GM18499 (cell line): ENCODE results near the gene GALNTL6.
"Not testable (repeated sequence)": the region's sequence is repeated elsewhere in the genome, so short reads cannot be mapped to it uniquely, and the experiment has no call there.

ENCODE experiments used
- ATAC-seq: cut with Tn5 transposase; IDR thresholded peaks from one replicate; pipeline ENCODE4 v1.9.1; 2021; ENCODE audit warnings: moderate number of reproducible peaks; ENCODE audit not compliant: insufficient read depth, unreplicated experiment

GALNTL6 gene

GRCh38 chr4:172881645-172882044 is 1068.4 kb downstream of the GALNTL6 start:
- ATAC-seq: no peak

- not testable (repeated sequence) for ATAC-seq
Measured at GRCh38 chr4:172887358-172887757, 1074.2 kb downstream of the GALNTL6 start.

GRCh38 chr4:172887959-172888358 is 1074.8 kb downstream of the GALNTL6 start:
- no peak for ATAC-seq

GRCh38 chr4:172892300-172892699 is 1079.1 kb downstream of the GALNTL6 start:
- ATAC-seq: peak; percentile 83

- no peak for ATAC-seq
Measured at GRCh38 chr4:172895699-172896098, 1082.5 kb downstream of the GALNTL6 start.

GRCh38 chr4:172897046-172897445 is 1083.8 kb downstream of the GALNTL6 start:
- ATAC-seq: no peak

GRCh38 chr4:172898715-172899114 is 1085.5 kb downstream of the GALNTL6 start:
- ATAC-seq: no peak

- no peak for ATAC-seq
Measured at GRCh38 chr4:172899861-172900260, 1086.7 kb downstream of the GALNTL6 start.

GRCh38 chr4:172900900-172901299 is 1087.7 kb downstream of the GALNTL6 start:
- no peak for ATAC-seq

- ATAC-seq: not testable (repeated sequence)
Measured at GRCh38 chr4:172912468-172912867, 1099.3 kb downstream of the GALNTL6 start.

- not testable (repeated sequence) for ATAC-seq
Measured at GRCh38 chr4:172917403-172917802, 1104.2 kb downstream of the GALNTL6 start.

- no peak for ATAC-seq
Measured at GRCh38 chr4:172919269-172919668, 1106.1 kb downstream of the GALNTL6 start.

- no peak for ATAC-seq
Measured at GRCh38 chr4:172927096-172927814, 1114.1 kb downstream of the GALNTL6 start.

GRCh38 chr4:172928347-172928746 is 1115.1 kb downstream of the GALNTL6 start:
- no peak for ATAC-seq

GRCh38 chr4:172938072-172938829 is 1125.0 kb downstream of the GALNTL6 start:
- no peak for ATAC-seq

- ATAC-seq: no peak
Measured at GRCh38 chr4:172938870-172939269, 1125.7 kb downstream of the GALNTL6 start.

- ATAC-seq: no peak
Measured at GRCh38 chr4:172942840-172943239, 1129.6 kb downstream of the GALNTL6 start.

GRCh38 chr4:172945611-172946010 is 1132.4 kb downstream of the GALNTL6 start:
- ATAC-seq: no peak

- ATAC-seq: no peak
Measured at GRCh38 chr4:172946503-172946902, 1133.3 kb downstream of the GALNTL6 start.

- ATAC-seq: no peak
Measured at GRCh38 chr4:172947594-172947993, 1134.4 kb downstream of the GALNTL6 start.

- no peak for ATAC-seq
Measured at GRCh38 chr4:172950990-172951389, 1137.8 kb downstream of the GALNTL6 start.
